H1 (cell line): Measurements from ENCODE around the gene RCC2. TPM values are rescaled to one million over a fixed set of nuclear protein-coding genes. Genes with fewer than 3 reads are reported as not detected.

Experiments
- CTCF ChIA-PET: fragments of 300-600 bp; sonication (Branson Sonifier 250); formaldehyde crosslinking; loops from one replicate; lab custom pipeline; 2021; ENCODE audit not compliant: partially characterized antibody; lab: Charles Lee
- POLR2A ChIA-PET: fragments of 300-600 bp; sonication (Branson Sonifier 250); formaldehyde crosslinking; loops from one replicate; lab custom pipeline; 2021; ENCODE audit warnings: inconsistent platforms; ENCODE audit not compliant: partially characterized antibody; lab: Charles Lee
- DNase-seq, 2 experiments: peaks; one replicate each; pipeline versions ENCODE4 v3.0.0 to v3.0.0-alpha.2; 2010 to 2022; ENCODE audit warnings: low spot score in 2 of 2, low read depth in 1 of 2, mixed read lengths in 1 of 2
- FAIRE-seq: peaks from 2 replicates; lab custom pipeline; 2011; peaks lifted over from hg19 to GRCh38; lab: Jason Lieb, UNC
- H2AFZ ChIP-seq: 2 replicates; pipeline ENCODE4 v1.8.1; 2012; ENCODE audit warnings: low read length, inconsistent platforms
- H2AK5ac ChIP-seq: 2 replicates; pipeline ENCODE4 v1.6.1; 2013; ENCODE audit warnings: low read depth, low read length
- H2BK120ac ChIP-seq: replicated peaks from 2 replicates; pipeline ENCODE3; 2013; ENCODE audit warnings: low read depth, low read length, inconsistent platforms
- H2BK12ac ChIP-seq: 2 replicates; pipeline ENCODE4 v1.6.1; 2013; ENCODE audit warnings: low read depth, low read length
- H2BK15ac ChIP-seq: 2 replicates; pipeline ENCODE4 v1.6.1; 2013; ENCODE audit warnings: low read length
- H2BK20ac ChIP-seq: 2 replicates; pipeline ENCODE4 v1.6.1; 2013; ENCODE audit warnings: low read length
- H2BK5ac ChIP-seq: 2 replicates; pipeline ENCODE4 v1.6.1; 2013; ENCODE audit warnings: low read depth, low read length
- H3K14ac ChIP-seq: 2 replicates; pipeline ENCODE4 v1.6.1; 2013; ENCODE audit warnings: inconsistent platforms; ENCODE audit not compliant: insufficient read length
- H3K18ac ChIP-seq: 2 replicates; pipeline ENCODE4 v1.6.1; 2013; ENCODE audit warnings: low read length; ENCODE audit errors: extremely low read depth
- H3K23ac ChIP-seq: 2 replicates; pipeline ENCODE4 v1.6.1; 2013; ENCODE audit warnings: inconsistent platforms; ENCODE audit not compliant: insufficient read length
- H3K23me2 ChIP-seq: 2 replicates; pipeline ENCODE4 v1.6.1; 2013; ENCODE audit warnings: low read depth, low read length
- H3K27ac ChIP-seq: 2 replicates; pipeline ENCODE4 v1.6.1; 2011; ENCODE audit warnings: low read depth, low read length, inconsistent platforms
- H3K27me3 ChIP-seq, 4 experiments: replicated peaks in 1 of 4; 1 replicate in 1 of 4; 2 replicates in 3 of 4; pipeline versions ENCODE4 v1.6.1 to v1.8.1; 2011 to 2013; ENCODE audit warnings: low read length in 3 of 4, mild to moderate bottlenecking in 3 of 4, inconsistent platforms in 2 of 4, mixed read lengths in 2 of 4, moderate library complexity in 1 of 4; ENCODE audit not compliant: control insufficient read depth in 3 of 4, insufficient read depth in 3 of 4; ENCODE audit errors: extremely low read depth in 1 of 4
- H3K36me3 ChIP-seq, 4 experiments: 2 replicates each; pipeline versions ENCODE4 v1.6.1 to v1.8.1; 2011 to 2013; ENCODE audit warnings: mild to moderate bottlenecking in 4 of 4, low read length in 3 of 4, moderate library complexity in 2 of 4, control low read depth in 1 of 4, inconsistent platforms in 1 of 4; ENCODE audit not compliant: insufficient read depth in 4 of 4, control insufficient read depth in 2 of 4
- H3K4ac ChIP-seq: replicated peaks from 2 replicates; pipeline ENCODE3; 2013; ENCODE audit warnings: low read length, low read depth, mixed read lengths, inconsistent platforms; ENCODE audit not compliant: insufficient read length
- H3K4me1 ChIP-seq, 4 experiments: replicated peaks in 1 of 4; 1 replicate in 1 of 4; 2 replicates in 3 of 4; pipeline versions ENCODE4 v1.6.1 to v1.8.1; 2011 to 2013; ENCODE audit warnings: low read length in 3 of 4, inconsistent platforms in 2 of 4, mixed read lengths in 1 of 4; ENCODE audit not compliant: insufficient read depth in 4 of 4, control insufficient read depth in 3 of 4
- H3K4me2 ChIP-seq, 2 experiments: 2 replicates each; pipeline versions ENCODE4 v1.6.1 to v1.8.1; 2011 to 2013; ENCODE audit warnings: low read depth in 2 of 2, low read length in 2 of 2, control low read depth in 1 of 2, inconsistent platforms in 1 of 2, mild to moderate bottlenecking in 1 of 2; ENCODE audit not compliant: insufficient read depth in 1 of 2
- H3K4me3 ChIP-seq, 4 experiments: fragments of 200-600, 300-600 bp in 1 of 4; sonication (generic), shearing (Covaris generic), sonication (Bioruptor Twin) in 1 of 4; 2 replicates each; pipeline versions ENCODE4 v1.5.1 to v1.8.1; 2011 to 2016; ENCODE audit warnings: low read length in 4 of 4, low read depth in 3 of 4, control low read depth in 2 of 4, inconsistent platforms in 2 of 4, mild to moderate bottlenecking in 2 of 4, mixed read lengths in 1 of 4, moderate library complexity in 1 of 4; ENCODE audit not compliant: insufficient read depth in 2 of 4; ENCODE audit errors: extremely low read depth in 1 of 4
- H3K56ac ChIP-seq: replicated peaks from 2 replicates; pipeline ENCODE3; 2013; ENCODE audit warnings: low read depth, mild to moderate bottlenecking, mixed read lengths, low read length, inconsistent platforms; ENCODE audit not compliant: insufficient read length
- H3K79me1 ChIP-seq: 2 replicates; pipeline ENCODE4 v1.6.1; 2013; ENCODE audit warnings: low read depth, low read length, control low read depth
- H3K79me2 ChIP-seq, 2 experiments: 2 replicates each; pipeline versions ENCODE4 v1.6.1 to v1.8.1; 2012 to 2013; ENCODE audit warnings: low read length in 2 of 2, mild to moderate bottlenecking in 2 of 2, inconsistent platforms in 1 of 2; ENCODE audit not compliant: insufficient read depth in 2 of 2, control insufficient read depth in 1 of 2
- H3K9ac ChIP-seq, 4 experiments: replicated peaks in 1 of 4; 1 replicate in 1 of 4; 2 replicates in 3 of 4; pipeline versions ENCODE4 v1.6.1 to v1.8.1; 2011 to 2013; ENCODE audit warnings: low read depth in 3 of 4, low read length in 3 of 4, control low read depth in 2 of 4, mild to moderate bottlenecking in 2 of 4, moderate library complexity in 2 of 4, inconsistent platforms in 1 of 4; ENCODE audit errors: extremely low read depth in 1 of 4
- H3K9me3 ChIP-seq, 2 experiments: 2 replicates each; pipeline versions ENCODE4 v1.6.1 to v1.8.1; 2012 to 2013; ENCODE audit warnings: mild to moderate bottlenecking in 2 of 2, moderate library complexity in 2 of 2, control low read depth in 1 of 2, inconsistent platforms in 1 of 2, low read depth in 1 of 2, low read length in 1 of 2, mixed read lengths in 1 of 2; ENCODE audit not compliant: insufficient read depth in 2 of 2
- H4K20me1 ChIP-seq, 2 experiments: replicated peaks in 1 of 2; 2 replicates each; pipeline versions ENCODE3 to v1.8.1; 2011 to 2013; ENCODE audit warnings: inconsistent platforms in 2 of 2, low read length in 2 of 2, mild to moderate bottlenecking in 1 of 2; ENCODE audit not compliant: insufficient read depth in 2 of 2, control insufficient read depth in 1 of 2
- H4K5ac ChIP-seq: 2 replicates; pipeline ENCODE4 v1.6.1; 2013; ENCODE audit warnings: low read length, low read depth, mixed read lengths, inconsistent platforms; ENCODE audit not compliant: insufficient read length
- H4K8ac ChIP-seq: 2 replicates; pipeline ENCODE4 v1.8.0; 2013; ENCODE audit warnings: mild to moderate bottlenecking, moderate library complexity, low read length, inconsistent platforms; ENCODE audit not compliant: insufficient read depth; ENCODE audit errors: extremely low read depth
- H4K91ac ChIP-seq: replicated peaks from 2 replicates; pipeline ENCODE3; 2013; ENCODE audit warnings: low read length, mixed read lengths, inconsistent platforms; ENCODE audit not compliant: insufficient read length
- HDAC2 ChIP-seq, 2 experiments: fragments of 300-600 bp in 1 of 2; sonication (generic) in 1 of 2; IDR thresholded peaks; 2 replicates each; pipeline ENCODE4 v1.6.1; 2011 to 2012; ENCODE audit warnings: low read depth in 2 of 2, low read length in 2 of 2, mild to moderate bottlenecking in 2 of 2, moderate library complexity in 2 of 2, borderline replicate concordance in 1 of 2, inconsistent platforms in 1 of 2
- HDAC6 ChIP-seq: IDR thresholded peaks from one replicate; pipeline ENCODE4 v1.7.1; 2012; ENCODE audit warnings: low read depth, mild to moderate bottlenecking, inconsistent platforms, low read length, moderate library complexity
- MAFK ChIP-seq: IDR thresholded peaks from 2 replicates; pipeline ENCODE4 v1.6.1; 2012; ENCODE audit warnings: low read depth, mild to moderate bottlenecking, improper control_type of control experiment, low read length
- POLR2A ChIP-seq, 2 experiments: IDR thresholded peaks; 1 replicate in 1 of 2; 2 replicates in 1 of 2; pipeline ENCODE4 v1.6.1; 2011; ENCODE audit warnings: low read depth in 2 of 2, low read length in 2 of 2, mild to moderate bottlenecking in 2 of 2; ENCODE audit errors: control extremely low read depth in 1 of 2
- SIRT6 ChIP-seq: IDR thresholded peaks from one replicate; pipeline ENCODE4 v1.7.1; 2012; ENCODE audit warnings: low read length, inconsistent platforms
- WGBS, 2 experiments: shearing (Covaris generic) in 1 of 2; methylation state at CpG; one replicate each; pipeline versions ENCODE4 v1.1.6 to v1.1.7; 2013 to 2015; ENCODE audit warnings: low lambda C conversion rate in 2 of 2, mixed read lengths in 2 of 2, inconsistent platforms in 1 of 2, low coverage in 1 of 2, missing lambda C conversion rate in 1 of 2; ENCODE audit not compliant: insufficient replicate concordance in 2 of 2, insufficient coverage in 1 of 2, insufficient read length in 1 of 2; ENCODE audit errors: extremely low coverage in 1 of 2, missing lambda C conversion rate in 1 of 2; 5-methylcytosine and 5-hydroxymethylcytosine counted together
- polyA plus RNA-seq, 7 experiments: library from polyadenylated mRNA; depleted of rRNA in 3 of 7; stranded (reverse) in 5 of 7; unstranded in 2 of 7; fragments of >200 nt in 5 of 7; fragments of 200-250 nt in 2 of 7; gene quantifications; 1 replicate in 5 of 7; 2 replicates in 1 of 7; 4 replicates in 1 of 7; pipeline versions ENCODE4 v1.2.1 to v1.2.3, GENCODE V29; 2011 to 2013; ENCODE audit warnings: missing spikeins in 2 of 7, mixed read lengths in 2 of 7
- total RNA-seq: library from RNA; stranded (reverse); fragmentation: NEBNext Ultra II Directional; extraction: Animal tissue kit (Norgen Biotek cat#: 25700); gene quantifications from 2 replicates; pipeline ENCODE4 v1.2.1, GENCODE V29; 2021

The RCC2 gene
- total and polyA plus RNA-seq, 2 of the 8 experiments (the other 6 are each of a cell fraction or from before 2014, with no cell fraction given) = 229 to 455 TPM

GRCh38 chr1:17427696-17428660 is 11.5 kb downstream of the RCC2 start:
- Histone ChIP-seq H3K18ac (no peak overlapping the region), H3K4me3 (no peak overlapping the region), H4K5ac (no peak overlapping the region), H3K4me1 (peaks cover 2 to 21% (median 15%) of the 10 kb centered on the region in 4 experiments), H2AFZ (no peak overlapping the region), H3K36me3 (peaks cover 41 to 90% (median 71%) of the 10 kb centered on the region in 4 experiments), H3K79me1 (peaks cover 13% of the 10 kb centered on the region), H2BK20ac (no peak overlapping the region), H3K56ac (no peak overlapping the region), H3K14ac (no peak overlapping the region), H3K9me3 (no peaks in the 10 kb centered on the region), H2AK5ac (no peak overlapping the region), H4K20me1 (peaks cover 59 to 68% of the 10 kb centered on the region in 2 experiments), H3K23me2 (no peaks in the 10 kb centered on the region), H3K4ac (no peak overlapping the region), H2BK15ac (no peak overlapping the region), H2BK5ac (peak overlapping the region; percentile 61), H2BK12ac (no peak overlapping the region), H3K27ac (0 out of 2 replicates have a peak overlapping the region, but pooled peaks have one; percentile 29), H2BK120ac (no peak overlapping the region), H3K4me2 (no peak overlapping the region), H3K23ac (no peak overlapping the region), H4K91ac (no peak overlapping the region), H3K9ac (no peak overlapping the region; a peak in 1 of 7 replicates), H3K27me3 (no peaks in the 10 kb centered on the region), H3K79me2 (peaks cover 12 to 97% of the 10 kb centered on the region in 2 experiments), H4K8ac (no peak overlapping the region)
- WGBS, 2 experiments = 93% methylated on average over 20 of the region's 21 CpGs; no CpG with 5 or more reads in 1 of the 2 experiments
- ChIA-PET POLR2A (interaction anchor here (1.0 to 7.3 kb wide), 10 partner anchors 9 to 51 kb away, joined by 3 to 62 read pairs (median 8); partner anchors contain the start of gene RCC2), CTCF (interaction anchor here (2.1 kb wide), 1 partner anchor 12 kb away, joined by 7 read pairs; the partner anchor contains the start of gene RCC2)
- FAIRE-seq (no peak), DNase-seq (no peak)
- TF ChIP-seq HDAC2 (IDR thresholded peaks at IDR 0.05; ENCODE audit: borderline replicate concordance in 1 of 2, low read depth in 2 of 2, low read length in 2 of 2) = no peak
- no peak for TF ChIP-seq SIRT6
- TF ChIP-seq POLR2A (IDR thresholded peaks at IDR 0.05; ENCODE audit: control extremely low read depth in 1 of 2, low read depth in 2 of 2, low read length in 2 of 2) = peak; percentile 15 to 45; a peak in 1 of 3 replicates
- TF ChIP-seq HDAC6 = no peak
- TF ChIP-seq MAFK = no peak
